GM19035 (cell line): ENCODE results near the gene PCGF2.

Experiments used
- ATAC-seq: cut with Tn5 transposase; IDR thresholded peaks from one replicate; pipeline ENCODE4 v1.9.1; 2021; ENCODE audit not compliant: unreplicated experiment

Gene PCGF2

DNA sequence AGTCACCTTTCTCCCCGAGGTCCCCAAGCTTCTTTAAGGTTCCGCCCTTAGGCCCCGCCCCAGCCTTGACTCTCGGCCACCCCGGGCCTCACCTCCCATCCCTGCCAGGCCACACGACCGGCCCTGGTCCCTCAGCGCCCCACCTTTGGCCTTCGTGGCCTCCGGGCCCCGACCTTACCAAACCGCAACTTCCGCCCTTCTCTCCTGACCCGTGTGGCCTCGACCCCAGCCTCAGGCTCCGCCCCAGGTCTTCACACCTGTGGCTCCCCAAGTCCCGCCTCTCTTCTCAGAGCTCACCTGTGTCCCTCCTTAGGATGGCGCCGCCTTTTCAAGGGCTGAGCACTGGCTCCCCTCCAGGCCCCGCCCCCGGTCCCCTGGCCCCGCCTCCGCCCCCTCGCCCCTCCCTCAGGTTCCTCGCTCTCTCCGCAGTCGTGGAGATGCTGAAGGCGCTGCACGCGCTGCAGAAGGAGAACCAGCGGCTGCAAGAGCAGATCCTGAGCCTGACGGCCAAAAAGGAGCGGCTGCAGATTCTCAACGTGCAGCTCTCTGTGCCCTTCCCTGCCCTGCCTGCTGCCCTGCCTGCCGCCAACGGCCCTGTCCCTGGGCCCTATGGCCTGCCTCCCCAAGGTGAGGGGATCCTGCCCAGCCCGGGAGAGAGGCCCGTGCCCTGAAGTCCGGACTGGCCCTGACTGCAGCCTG is 28.0 kb downstream of the PCGF2 start:
- no peak for ATAC-seq

DNA sequence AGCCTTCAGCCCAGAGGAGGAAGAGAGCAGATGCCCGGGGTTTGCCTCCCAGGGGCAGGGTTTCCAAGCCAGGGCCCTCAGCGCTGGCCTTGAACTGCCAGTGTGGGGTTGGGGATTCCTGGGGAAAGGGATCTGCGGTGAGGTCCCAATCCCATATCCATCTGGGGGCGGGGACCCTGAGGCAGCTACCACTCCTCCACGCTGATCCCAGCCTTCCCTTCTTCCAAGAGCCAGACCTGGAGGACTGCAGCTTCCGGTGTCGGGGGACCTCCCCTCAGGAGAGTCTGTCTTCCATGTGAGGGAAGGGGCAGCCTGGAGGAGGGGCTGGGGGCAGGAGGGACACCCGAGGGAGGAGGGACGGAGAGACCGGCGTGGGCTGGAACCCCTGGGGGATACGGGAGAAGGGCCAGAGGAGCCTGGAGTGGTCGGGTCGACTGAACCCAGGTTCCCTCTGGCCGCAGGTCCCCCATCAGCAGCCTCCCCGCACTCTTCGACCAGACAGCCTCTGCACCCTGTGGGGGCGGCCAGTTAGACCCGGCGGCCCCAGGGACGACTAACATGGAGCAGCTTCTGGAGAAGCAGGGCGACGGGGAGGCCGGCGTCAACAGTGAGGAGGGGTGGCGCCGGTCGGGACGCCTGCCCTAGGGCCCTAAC is 28.7 kb downstream of the PCGF2 start:
- ATAC-seq, result no peak

DNA sequence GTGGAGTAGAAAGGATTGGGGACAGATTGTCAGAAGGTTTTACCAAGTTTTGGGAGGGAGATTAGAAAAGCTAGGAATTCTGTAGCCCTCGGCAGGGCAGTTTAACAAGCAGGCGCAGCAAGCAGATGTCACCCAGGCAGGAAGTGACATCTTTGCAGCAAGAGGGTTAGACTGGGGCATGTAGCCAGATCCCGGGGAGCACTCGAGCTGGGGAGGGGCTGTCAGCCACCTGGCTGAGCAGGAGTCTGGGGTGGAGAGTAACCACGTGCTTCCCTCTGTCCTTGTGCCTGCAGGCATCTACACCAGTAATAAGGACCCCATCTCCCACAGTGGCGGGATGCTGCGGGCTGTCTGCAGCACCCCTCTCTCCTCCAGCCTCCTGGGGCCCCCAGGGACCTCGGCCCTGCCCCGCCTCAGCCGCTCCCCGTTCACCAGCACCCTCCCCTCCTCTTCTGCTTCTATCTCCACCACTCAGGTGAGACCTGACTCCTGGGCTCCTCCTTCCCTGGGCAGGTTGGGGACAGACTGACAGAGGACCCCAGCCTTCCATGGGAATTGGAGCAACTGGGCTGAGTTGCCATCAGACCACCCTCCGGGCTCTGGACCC is 30.9 kb downstream of the PCGF2 start:
- no peak for ATAC-seq

DNA sequence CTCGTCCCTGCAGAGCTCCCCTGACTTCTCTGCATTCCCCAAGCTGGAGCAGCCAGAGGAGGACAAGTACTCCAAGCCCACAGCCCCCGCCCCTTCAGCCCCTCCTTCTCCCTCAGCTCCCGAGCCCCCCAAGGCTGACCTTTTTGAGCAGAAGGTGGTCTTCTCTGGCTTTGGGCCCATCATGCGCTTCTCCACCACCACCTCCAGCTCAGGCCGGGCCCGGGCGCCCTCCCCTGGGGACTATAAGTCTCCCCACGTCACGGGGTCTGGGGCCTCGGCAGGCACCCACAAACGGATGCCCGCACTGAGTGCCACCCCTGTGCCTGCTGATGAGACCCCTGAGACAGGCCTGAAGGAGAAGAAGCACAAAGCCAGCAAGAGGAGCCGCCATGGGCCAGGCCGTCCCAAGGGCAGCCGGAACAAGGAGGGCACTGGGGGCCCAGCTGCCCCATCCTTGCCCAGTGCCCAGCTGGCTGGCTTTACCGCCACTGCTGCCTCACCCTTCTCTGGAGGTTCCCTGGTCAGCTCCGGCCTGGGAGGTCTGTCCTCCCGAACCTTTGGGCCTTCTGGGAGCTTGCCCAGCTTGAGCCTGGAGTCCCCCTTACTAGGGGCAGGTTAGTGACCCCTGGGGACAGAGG is 31.6 kb downstream of the PCGF2 start:
- no peak for ATAC-seq

DNA sequence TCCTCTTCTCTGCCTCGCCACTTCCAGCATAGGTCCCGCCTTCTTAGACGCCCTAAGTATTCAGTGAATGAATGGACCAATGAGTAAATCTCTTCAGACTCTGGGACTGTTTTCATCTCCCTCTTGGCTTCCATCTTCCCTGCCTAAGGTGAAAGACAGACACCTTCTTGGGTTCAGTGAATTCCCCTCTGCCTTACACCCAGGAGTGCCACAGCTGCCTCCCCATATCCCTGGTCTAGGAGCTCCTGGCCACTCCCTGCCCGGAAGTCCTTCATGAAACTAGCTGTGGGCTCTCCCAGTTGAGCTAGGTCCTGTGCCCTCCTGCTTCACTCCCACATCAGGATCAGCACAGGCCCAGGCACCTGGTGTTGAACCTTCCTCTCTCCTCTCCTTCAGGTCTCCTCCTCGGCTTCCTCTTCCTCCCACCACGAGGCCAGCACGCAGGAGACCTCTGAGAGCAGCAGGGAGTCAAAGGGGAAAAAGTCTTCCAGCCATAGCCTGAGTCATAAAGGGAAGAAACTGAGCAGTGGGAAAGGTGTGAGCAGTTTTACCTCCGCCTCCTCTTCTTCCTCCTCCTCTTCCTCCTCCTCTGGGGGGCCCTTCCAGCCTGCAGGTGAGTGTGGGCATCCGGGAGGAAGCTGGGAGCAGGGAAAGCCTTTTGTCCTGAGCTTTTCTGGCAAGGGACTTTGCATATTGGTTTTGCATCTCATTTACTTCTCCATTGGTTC is 32.8 kb downstream of the PCGF2 start:
- ATAC-seq, result no peak

DNA sequence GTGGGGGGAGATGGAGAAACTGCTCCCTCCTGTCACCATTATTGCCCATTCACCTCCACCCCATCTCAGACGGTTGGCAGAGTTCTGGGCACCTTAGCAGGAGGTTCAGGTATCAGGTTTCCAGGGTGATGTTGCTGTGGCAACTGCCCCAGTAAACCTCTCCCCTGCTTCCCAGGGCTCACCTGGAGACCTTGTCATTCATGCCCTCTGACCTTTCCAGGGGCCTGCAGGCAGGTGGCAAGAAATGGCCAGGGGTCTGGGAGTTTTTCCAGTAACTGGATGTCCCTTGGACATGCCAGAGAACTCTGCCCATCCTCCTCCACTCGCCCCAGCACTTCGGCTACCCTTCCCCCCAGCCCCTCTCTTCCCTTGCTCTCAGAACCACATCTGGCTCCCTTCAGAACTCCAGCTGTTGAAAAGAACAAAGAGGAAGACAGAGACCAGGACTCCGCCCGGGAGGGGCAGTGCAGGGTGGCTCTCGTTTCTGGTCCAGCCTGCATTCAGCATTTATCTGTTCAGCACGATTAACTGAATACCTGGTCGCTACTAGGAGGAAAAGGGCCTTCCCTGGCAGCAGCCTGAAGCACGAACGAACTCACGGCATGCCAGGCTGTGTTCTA is 34.6 kb downstream of the PCGF2 start:
- ATAC-seq, result no peak

DNA sequence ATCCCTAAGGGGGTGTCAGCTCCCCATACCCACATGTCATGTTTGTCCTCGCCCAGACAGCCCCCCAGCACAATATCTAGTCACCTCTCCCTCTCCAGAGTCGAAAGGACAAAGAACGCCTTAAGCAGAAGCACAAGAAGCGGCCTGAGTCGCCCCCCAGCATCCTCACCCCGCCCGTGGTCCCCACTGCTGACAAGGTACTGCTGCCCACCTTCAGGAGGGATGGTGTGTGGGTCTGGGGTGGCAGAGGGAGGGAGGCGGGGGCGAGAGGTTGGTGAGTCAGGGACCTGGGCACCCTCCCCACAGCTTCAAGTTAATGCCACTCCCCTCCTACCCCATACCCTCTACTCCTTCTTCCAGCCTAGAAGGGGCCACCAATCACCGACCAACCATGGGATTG is 35.5 kb downstream of the PCGF2 start:
- no peak for ATAC-seq

GRCh38 chr17:38711792-38712571 is 36.2 kb downstream of the PCGF2 start:
- ATAC-seq, result no peak

DNA sequence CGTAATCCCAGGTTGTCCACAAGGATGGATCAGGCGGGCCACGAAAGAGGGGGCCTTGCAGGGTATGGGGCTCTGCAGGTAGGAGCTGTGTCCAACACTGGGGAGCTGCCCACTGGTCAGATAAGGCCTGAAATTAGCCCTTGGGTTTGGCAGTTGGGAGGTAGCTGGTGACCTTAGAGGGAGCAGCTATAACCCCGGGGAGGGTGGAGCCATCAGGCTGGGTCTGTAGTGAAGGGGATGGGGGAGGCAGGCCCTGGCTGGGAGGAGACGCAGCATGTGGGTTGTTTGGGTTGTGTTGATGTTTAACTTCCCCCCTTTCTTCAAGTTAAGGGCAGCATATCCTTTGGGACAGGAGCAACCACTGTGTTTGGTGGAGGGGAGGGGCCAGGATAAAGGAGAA is 37.2 kb downstream of the PCGF2 start:
- ATAC-seq, result no peak

DNA sequence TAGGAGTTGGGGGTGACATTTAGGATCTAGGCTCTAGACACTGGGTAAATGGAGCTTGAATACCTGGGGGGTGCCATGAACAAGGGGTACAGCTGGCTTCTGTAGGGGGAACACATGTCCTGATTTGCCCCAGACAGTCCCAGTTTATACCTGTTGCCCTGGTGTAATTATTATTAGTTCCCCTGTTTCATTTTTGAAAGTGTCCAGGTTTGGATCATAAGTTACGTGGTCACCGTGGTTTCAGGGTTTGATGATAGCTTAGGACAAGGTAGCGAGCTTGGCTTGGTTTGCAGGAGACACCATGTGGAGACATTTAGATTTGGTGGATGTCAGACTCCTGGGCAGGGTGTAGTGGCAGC is 37.6 kb downstream of the PCGF2 start:
- ATAC-seq, result no peak

- no peak for ATAC-seq
These were observed 38.1 kb downstream of the PCGF2 start for GRCh38 chr17:38709864-38710603.

GRCh38 chr17:38709104-38709820 is 38.9 kb downstream of the PCGF2 start:
- ATAC-seq, result no peak

- ATAC-seq, result no peak
These were observed 40.3 kb downstream of the PCGF2 start for GRCh38 chr17:38707678-38708351.

DNA sequence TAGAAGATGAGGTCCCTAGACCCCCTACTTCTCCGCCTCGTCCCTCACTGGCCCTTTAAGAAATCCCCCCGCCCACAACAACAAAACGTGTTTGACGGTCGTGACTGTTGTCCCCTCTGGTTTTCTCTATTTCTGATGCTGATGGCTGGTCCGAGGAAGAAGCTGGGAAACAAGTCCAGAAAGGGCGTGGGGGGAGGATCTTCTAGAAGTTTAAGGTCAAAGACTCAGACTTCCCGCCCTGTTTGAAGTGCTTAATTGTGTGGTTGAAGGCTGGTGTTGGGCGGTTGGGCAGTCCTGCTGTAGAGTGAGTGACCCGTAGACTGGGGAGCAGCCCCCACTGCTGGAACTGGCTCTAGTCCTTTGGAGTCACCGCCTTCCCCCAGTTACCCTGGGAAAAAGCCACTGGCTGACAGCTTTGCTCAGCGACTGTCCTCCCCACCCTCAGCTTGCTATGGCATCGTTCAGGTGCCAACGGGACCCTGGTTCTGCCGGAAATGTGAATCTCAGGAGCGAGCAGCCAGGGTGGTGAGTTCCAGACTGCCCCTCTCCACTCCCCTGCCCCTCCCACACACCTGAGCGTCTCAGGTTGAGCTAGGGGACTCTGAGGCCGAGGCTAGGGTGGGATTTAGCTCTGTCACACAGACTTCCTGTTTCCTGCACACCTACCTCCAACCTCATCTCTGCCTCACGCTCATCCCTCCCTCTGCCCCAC is 41.5 kb downstream of the PCGF2 start:
- no peak for ATAC-seq

DNA sequence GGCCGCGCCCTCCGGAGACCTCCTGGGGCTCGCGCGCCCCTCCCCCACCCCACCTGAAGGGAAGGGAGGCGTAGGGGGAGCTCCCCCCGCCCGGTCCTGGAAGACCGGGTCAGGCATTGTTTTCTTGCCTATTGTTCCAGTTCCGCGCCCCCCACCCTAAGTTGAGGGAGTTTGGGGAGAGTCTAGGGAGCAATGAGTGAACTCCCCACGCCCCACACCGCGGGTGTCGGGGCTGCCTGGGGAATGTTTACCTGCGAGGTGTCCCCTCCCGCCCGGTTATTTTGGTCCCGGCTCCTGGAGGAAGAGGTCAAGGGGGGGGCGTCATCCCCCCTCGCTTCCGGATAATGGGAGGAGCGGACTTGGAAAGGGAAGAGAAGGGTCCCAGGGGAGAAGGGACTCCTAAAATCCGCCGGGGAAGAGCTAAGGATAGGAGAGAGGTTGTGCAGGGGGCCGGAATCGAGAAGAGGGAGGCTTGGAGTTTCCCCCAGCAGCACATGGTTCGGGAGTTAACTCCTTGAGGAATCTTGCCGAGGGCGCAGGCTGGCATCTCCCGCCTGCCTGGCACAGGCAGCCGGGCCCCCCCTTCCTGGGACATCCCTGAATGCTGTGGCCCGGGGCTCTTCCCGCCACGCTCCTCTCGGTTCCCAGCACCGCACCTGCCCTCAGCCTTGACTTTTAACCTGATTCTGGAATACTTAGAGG is 42.2 kb downstream of the PCGF2 start:
- no peak for ATAC-seq

GRCh38 chr17:38705523-38705802 is 42.7 kb downstream of the PCGF2 start:
- ATAC-seq, result no peak
